GM12801 (cell line): ENCODE data around the gene EXOC6B.

Source experiments
- TF ChIP-seq, protein P1 (sequence below): IDR thresholded peaks from one replicate; pipeline ENCODE4 v1.5.1; 2011; ENCODE audit warnings: control low read depth; ENCODE audit not compliant: insufficient read length; ENCODE audit errors: extremely low read depth

EXOC6B gene

DNA sequence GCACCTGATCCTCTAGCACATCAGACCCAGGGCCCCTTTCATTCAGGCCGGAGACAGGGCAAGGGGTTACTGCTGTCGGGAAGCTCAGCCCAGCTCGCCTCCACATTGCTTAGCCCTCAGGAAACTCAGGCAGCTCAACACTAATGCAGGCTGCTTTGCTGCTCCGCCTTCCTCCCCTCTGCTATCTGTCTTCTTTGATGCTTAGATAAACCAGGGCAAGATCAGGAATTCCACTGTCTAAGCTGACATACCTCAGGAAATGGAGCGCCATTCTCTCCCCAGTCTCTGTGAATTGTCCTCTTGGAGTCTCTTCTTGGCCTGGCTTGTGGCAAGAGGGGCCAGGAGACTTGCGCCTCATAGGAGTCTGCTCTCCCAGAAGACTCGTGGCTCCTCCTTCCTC, 25.5 kb upstream of the EXOC6B start:
- TF ChIP-seq, protein P1, sequence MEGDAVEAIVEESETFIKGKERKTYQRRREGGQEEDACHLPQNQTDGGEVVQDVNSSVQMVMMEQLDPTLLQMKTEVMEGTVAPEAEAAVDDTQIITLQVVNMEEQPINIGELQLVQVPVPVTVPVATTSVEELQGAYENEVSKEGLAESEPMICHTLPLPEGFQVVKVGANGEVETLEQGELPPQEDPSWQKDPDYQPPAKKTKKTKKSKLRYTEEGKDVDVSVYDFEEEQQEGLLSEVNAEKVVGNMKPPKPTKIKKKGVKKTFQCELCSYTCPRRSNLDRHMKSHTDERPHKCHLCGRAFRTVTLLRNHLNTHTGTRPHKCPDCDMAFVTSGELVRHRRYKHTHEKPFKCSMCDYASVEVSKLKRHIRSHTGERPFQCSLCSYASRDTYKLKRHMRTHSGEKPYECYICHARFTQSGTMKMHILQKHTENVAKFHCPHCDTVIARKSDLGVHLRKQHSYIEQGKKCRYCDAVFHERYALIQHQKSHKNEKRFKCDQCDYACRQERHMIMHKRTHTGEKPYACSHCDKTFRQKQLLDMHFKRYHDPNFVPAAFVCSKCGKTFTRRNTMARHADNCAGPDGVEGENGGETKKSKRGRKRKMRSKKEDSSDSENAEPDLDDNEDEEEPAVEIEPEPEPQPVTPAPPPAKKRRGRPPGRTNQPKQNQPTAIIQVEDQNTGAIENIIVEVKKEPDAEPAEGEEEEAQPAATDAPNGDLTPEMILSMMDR, result no peak

DNA sequence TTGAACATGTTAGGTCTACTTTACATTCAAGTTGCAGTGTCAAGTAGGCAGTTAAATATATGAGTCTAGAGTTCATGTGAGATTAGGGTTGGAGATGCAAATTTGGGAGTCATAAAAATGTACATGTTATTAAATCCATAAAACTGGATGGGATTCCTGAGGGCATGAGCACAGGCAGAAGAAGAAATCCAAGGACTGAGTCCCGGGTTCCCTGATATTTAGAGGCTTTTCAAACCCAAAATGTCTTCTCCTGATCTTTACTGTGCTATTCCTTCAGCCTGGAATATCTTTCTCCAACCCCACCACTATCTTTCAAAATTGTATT, 23.3 kb upstream of the EXOC6B start:
- TF ChIP-seq, protein P1, result no peak

DNA sequence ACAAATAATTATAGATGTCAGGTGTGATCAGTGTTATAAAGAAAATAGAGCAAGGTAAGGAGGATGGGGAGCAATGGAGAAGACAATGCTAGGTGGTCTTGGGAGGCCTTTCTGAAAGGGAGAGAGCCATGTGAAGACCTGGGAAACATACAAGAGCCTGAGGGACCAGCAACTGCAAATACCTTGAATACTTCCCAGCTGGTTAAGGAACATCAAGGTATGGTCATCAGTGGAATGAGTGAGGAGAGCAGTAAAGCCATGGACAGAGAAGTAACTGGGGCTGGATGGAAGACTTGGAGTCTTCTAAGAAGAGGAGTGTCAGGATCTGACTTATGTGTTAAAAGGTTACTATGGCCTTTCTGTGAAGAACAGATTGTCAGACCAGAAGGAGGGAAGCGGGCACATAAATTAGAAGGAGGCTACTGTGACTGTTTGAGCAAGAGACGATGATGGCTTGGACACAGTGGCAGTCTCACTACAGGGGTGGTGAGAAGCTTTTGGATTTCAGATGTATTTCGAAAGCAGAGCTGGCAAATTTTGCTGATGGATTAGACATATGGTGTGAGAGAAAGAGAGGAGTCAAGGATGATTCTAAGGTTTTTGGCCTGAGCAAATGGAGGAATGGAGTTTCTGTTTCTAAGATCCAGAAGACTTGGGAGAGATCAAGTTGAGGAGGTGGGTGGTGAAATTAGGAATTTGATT, 22.8 kb upstream of the EXOC6B start:
- TF ChIP-seq, protein P1, result no peak

DNA sequence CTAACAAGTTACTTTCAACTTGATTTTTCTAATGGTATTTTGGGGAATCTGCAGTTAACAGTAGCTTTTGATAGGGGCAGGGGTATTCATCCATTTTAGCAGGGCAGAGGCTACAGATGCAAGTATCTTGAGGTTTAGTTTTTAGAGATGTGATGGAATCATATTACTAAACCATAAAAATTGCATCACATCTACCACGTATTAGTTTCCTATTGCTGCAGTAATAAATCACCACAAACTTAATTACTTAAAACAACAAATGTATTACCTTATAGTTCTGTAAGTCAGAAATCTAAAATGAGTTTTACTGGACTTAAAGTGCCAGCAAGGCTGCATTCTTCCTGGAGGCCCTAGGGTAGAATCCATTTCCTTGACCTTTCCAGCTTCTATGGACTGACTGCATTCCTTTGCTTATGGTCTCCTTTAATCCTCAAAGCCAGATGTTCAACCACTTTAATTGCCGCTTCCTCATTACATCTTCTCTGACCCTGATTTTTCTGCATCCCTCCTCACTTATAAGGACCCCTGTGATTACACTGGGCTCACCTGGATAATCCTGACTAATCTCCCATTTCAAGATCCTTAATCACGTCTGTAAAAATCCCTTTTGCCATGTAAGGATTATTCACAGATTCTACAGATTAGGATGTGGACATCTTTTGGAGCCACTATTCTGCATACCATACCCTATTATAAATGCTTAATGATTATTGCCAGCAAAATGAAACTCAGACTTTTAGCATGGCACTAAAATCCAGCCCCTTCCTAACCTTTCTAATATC, 21.9 kb upstream of the EXOC6B start:
- TF ChIP-seq, protein P1, result no peak

DNA sequence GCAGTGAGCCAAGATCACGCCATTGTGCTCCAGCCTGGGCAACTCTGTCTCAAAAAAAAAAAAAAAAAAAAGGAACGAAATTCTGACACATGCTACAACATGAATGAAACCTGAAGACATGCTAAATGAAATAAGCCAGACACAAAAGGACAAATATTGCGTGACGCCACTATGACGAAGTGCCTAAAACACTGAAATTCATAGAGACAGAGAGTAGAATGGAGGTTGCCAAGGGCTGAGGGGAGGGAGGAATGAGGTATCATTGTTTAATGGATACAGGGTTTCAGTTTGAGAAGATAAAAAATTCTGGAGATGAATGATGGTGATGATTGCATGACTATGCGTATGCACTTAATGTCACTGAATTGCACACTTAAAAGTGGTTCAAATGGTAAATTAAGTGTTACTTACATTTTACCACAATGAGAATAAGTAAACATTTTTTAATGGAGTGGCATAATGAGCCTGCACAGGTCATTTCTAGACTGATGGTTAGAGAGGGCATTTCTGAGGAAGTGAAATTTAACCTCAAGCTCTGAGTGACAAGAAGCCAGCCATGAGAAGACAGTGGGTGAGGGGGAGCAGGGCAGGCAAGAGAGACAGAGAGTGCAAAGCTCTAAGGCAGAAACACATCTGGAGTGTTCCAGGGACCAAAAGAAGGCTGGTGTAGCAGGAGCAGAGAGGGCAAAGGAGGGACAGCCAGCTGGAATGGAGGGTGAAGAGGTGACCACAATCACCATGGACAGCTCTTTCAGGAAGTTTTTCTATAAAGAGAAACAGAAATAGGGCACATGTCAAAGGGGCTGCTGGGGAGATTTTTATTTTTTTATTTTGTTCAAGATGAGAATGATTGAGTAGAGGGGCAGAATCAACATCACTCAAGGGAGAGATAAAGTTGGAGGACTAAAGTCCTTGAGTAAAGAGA, 20.6 kb upstream of the EXOC6B start:
- TF ChIP-seq, protein P1, result no peak

DNA sequence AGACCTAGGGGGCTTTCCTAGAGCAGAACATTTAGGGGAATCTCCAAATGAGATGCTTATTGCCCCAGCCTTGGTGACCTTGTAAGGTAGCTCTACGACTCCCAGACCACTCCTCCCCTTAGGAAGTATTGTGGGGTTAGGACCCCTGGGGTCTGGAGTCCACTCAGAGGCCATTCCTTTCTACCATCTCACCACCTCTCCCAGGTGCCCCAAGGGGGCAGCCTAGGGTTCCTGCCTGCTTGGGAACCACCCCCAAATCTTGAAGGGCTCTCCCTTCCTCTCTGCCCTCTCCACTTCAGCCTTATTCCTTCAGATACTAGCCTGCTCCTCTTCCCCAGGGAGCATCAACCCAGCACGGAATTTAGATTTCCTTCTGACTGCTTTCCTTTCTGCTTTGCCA, 17.5 kb upstream of the EXOC6B start:
- TF ChIP-seq, protein P1, result no peak

DNA sequence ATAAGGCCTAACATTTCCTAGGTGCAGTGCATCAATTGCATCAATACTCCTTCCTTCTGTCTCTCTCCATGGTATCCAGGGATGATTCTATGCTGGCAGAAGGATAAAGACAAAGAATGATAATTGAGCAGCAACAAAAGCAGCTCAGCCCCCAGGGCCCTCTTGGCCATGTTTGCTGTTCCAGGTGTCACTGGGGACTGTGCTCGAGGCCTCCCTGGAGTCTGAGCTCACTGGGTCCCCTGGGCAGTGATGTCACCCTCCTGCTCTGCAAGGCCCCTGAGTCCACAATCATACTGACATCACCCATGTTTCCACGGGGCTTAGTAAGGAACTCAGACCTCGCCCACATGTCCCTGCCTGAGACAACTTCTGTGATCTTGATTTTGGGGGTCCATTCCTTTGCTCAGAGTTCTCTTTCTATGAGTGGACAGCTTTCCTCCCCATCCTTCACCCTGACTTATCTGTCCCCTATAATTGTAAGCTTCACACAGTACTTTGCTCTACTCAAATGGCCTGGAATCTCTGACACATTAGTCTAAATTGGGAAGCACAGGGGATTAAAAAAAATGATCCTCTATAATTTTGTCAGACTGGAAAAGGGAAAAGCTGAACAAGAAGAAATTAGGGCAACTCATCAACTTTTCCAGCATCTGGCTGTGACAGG, 15.8 kb upstream of the EXOC6B start:
- TF ChIP-seq, protein P1, result no peak
